Endothelial cell (in vitro differentiated cells): ENCODE measurements around the gene DGLUCY. TPM values are rescaled to one million over a fixed set of nuclear protein-coding genes. Genes with fewer than 3 reads are reported as not detected.
A peak's percentile ranks its signal among the peaks of the same experiment; 100 is the strongest.

Source experiments
- DNase-seq: peaks from one replicate; pipeline ENCODE4 v3.0.0; 2021; ENCODE audit warnings: low spot score
- H3K27ac Mint-ChIP-seq: one replicate; pipeline ENCODE4 v1.8.0; 2021; ENCODE audit warnings: mixed read lengths, inconsistent platforms; ENCODE audit not compliant: unreplicated experiment
- H3K27me3 Mint-ChIP-seq: one replicate; pipeline ENCODE4 v1.8.0; 2021; ENCODE audit warnings: mild to moderate bottlenecking, moderate library complexity, mixed read lengths, inconsistent platforms; ENCODE audit not compliant: unreplicated experiment
- H3K36me3 Mint-ChIP-seq: one replicate; pipeline ENCODE4 v1.8.0; 2021; ENCODE audit warnings: mild to moderate bottlenecking, low read depth, mixed read lengths, inconsistent platforms; ENCODE audit not compliant: unreplicated experiment
- H3K4me1 Mint-ChIP-seq: one replicate; pipeline ENCODE4 v1.8.0; 2021; ENCODE audit warnings: mild to moderate bottlenecking, mixed read lengths, inconsistent platforms; ENCODE audit not compliant: unreplicated experiment
- H3K4me3 Mint-ChIP-seq: one replicate; pipeline ENCODE4 v1.8.0; 2021; ENCODE audit warnings: mild to moderate bottlenecking, mixed read lengths, inconsistent platforms; ENCODE audit not compliant: unreplicated experiment
- H3K9me3 Mint-ChIP-seq: one replicate; pipeline ENCODE4 v1.8.0; 2021; ENCODE audit warnings: mixed read lengths, inconsistent platforms; ENCODE audit not compliant: unreplicated experiment
- CTCF ChIP-seq: fragments of 200-600 bp; sonication (generic); IDR thresholded peaks from one replicate; pipeline ENCODE4 v1.5.0; 2021; ENCODE audit warnings: antibody characterized with exemption; ENCODE audit not compliant: unreplicated experiment
- long read RNA-seq: library from polyadenylated mRNA; unstranded; transcript quantifications from one replicate; pipeline ENCODE4 v2.0.0, GENCODE V29; 2020; ENCODE audit not compliant: unreplicated experiment
- total RNA-seq: library from RNA; stranded (reverse); fragmentation: NEBNext Ultra II Directional; extraction: Animal tissue kit (Norgen Biotek cat#: 25700); gene quantifications from one replicate; pipeline ENCODE4 v1.2.1, GENCODE V29; 2021; ENCODE audit not compliant: unreplicated experiment

Gene DGLUCY
- total RNA-seq = 65.1 TPM
- long read RNA-seq, partial matches to known transcripts = 4 of 34 reads
- long read RNA-seq, other reads (novel, unspliced or antisense) = 26 of 34 reads

- Mint-ChIP-seq H3K36me3 (peaks cover 14% of the 10 kb centered on the region), H3K4me3 (peak within 1 kb of the TSS; percentile 91), H3K4me1 (peaks cover 51% of the 10 kb centered on the region), H3K27me3 (peaks cover 5% of the 10 kb centered on the region), H3K27ac (peak within 1 kb of the TSS; percentile 91), H3K9me3 (no peaks in the 10 kb centered on the region)
- no peak for TF ChIP-seq CTCF
- no peak for DNase-seq
These were observed at the start of gene DGLUCY for GRCh38 chr14:91113829-91114078. TSS of gene DGLUCY (plus strand) at chr14:91114073. CDS start at chr14:91160295, 46,222 bp downstream.

GRCh38 chr14:91065266-91065665 is 48.6 kb upstream of the DGLUCY start:
- Mint-ChIP-seq H3K27me3 (no peaks in the 10 kb centered on the region), H3K27ac (no peak overlapping the region), H3K4me1 (peaks cover 3% of the 10 kb centered on the region), H3K36me3 (peaks cover 3% of the 10 kb centered on the region), H3K4me3 (no peak overlapping the region), H3K9me3 (no peaks in the 10 kb centered on the region)
- no peak for DNase-seq
- no peak for TF ChIP-seq CTCF

GRCh38 chr14:91067186-91067585 is 46.7 kb upstream of the DGLUCY start:
- no peak for TF ChIP-seq CTCF
- Mint-ChIP-seq H3K4me3 (no peak overlapping the region), H3K27ac (no peak overlapping the region), H3K27me3 (no peaks in the 10 kb centered on the region), H3K4me1 (peaks cover 3% of the 10 kb centered on the region), H3K36me3 (peaks cover 3% of the 10 kb centered on the region), H3K9me3 (no peaks in the 10 kb centered on the region)
- DNase-seq = no peak

GRCh38 chr14:91068642-91069041 is 45.2 kb upstream of the DGLUCY start:
- H3K27me3 Mint-ChIP-seq = no peaks in the 10 kb centered on the region
- no peak for DNase-seq
- no peak overlapping the region for H3K27ac Mint-ChIP-seq
- no peak for TF ChIP-seq CTCF
- H3K36me3 Mint-ChIP-seq = peaks cover 3% of the 10 kb centered on the region
- H3K9me3 Mint-ChIP-seq = no peaks in the 10 kb centered on the region
- no peak overlapping the region for H3K4me3 Mint-ChIP-seq
- H3K4me1 Mint-ChIP-seq = peaks cover 3% of the 10 kb centered on the region

GRCh38 chr14:91070572-91070971 is 43.3 kb upstream of the DGLUCY start:
- H3K36me3 Mint-ChIP-seq = peaks cover 3% of the 10 kb centered on the region

More at GRCh38 chr14:91070572-91070971, 43.3 kb upstream of the DGLUCY start:
- no peak for DNase-seq
- no peak for TF ChIP-seq CTCF
- Mint-ChIP-seq H3K4me3 (no peak overlapping the region), H3K27me3 (no peaks in the 10 kb centered on the region), H3K9me3 (no peaks in the 10 kb centered on the region), H3K4me1 (peaks cover 10% of the 10 kb centered on the region), H3K27ac (no peak overlapping the region)
